Measurements from ENCODE around the gene HDHD3. TPM values are rescaled to one million over a fixed set of nuclear protein-coding genes. Genes with fewer than 3 reads are reported as not detected.

Gene HDHD3
- total RNA-seq, 4 donors from 2014 or later = 56.1 to 258 (median 237) TPM

- no peaks in the 10 kb centered on the region for H3K36me3 ChIP-seq
- peaks cover 0 to 23% (median 7%) of the 10 kb centered on the region in 4 donors for H3K4me1 ChIP-seq
- H3K4me3 ChIP-seq = peak overlapping the region in 3 of 4 donors; percentile 63 to 90 (median 83)
- H3K9me3 ChIP-seq = no peaks in the 10 kb centered on the region
- H3K27ac ChIP-seq = no peak overlapping the region
- no peaks in the 10 kb centered on the region for H3K27me3 ChIP-seq
- DNase-seq = no peak
- TF ChIP-seq CTCF (IDR thresholded peaks at IDR 0.05) (no peak), POLR2A (IDR thresholded peaks at IDR 0.05) (no peak)
Observed at GRCh38 chr9:113349066-113349444, 27.7 kb downstream of the HDHD3 start.

GRCh38 chr9:113348437-113348836 is 28.3 kb downstream of the HDHD3 start:
- DNase-seq = no peak
- no peaks in the 10 kb centered on the region for H3K27me3 ChIP-seq
- H3K36me3 ChIP-seq = no peaks in the 10 kb centered on the region
- TF ChIP-seq CTCF (IDR thresholded peaks at IDR 0.05) (no peak), POLR2A (IDR thresholded peaks at IDR 0.05) (no peak)
- H3K9me3 ChIP-seq = no peaks in the 10 kb centered on the region
- no peak overlapping the region for H3K4me3 ChIP-seq
- peaks cover 0 to 23% (median 7%) of the 10 kb centered on the region in 4 donors for H3K4me1 ChIP-seq
- H3K27ac ChIP-seq = peak overlapping the region in 1 of 4 donors; percentile 65

GRCh38 chr9:113345671-113346070 is 31.1 kb downstream of the HDHD3 start:
- Histone ChIP-seq H3K4me1 (peaks cover 0 to 27% (median 5%) of the 10 kb centered on the region in 4 donors), H3K27me3 (no peaks in the 10 kb centered on the region), H3K9me3 (no peaks in the 10 kb centered on the region), H3K27ac (peak overlapping the region in 1 of 4 donors; percentile 53), H3K4me3 (no peak overlapping the region), H3K36me3 (no peaks in the 10 kb centered on the region)
- DNase-seq = no peak
- TF ChIP-seq CTCF (IDR thresholded peaks at IDR 0.05) (no peak), POLR2A (IDR thresholded peaks at IDR 0.05) (no peak)

GRCh38 chr9:113345190-113345589 is 31.6 kb downstream of the HDHD3 start:
- no peak for TF ChIP-seq POLR2A (IDR thresholded peaks at IDR 0.05)
- TF ChIP-seq CTCF (IDR thresholded peaks at IDR 0.05) = peak in 1 of 6 experiments; percentile 6
- peak overlapping the region in 1 of 4 donors; percentile 53 for H3K27ac ChIP-seq
- no peak overlapping the region for H3K4me3 ChIP-seq
- H3K9me3 ChIP-seq = no peaks in the 10 kb centered on the region
- no peaks in the 10 kb centered on the region for H3K27me3 ChIP-seq
- no peak for DNase-seq
- no peaks in the 10 kb centered on the region for H3K36me3 ChIP-seq
- H3K4me1 ChIP-seq = peaks cover 0 to 24% (median 3%) of the 10 kb centered on the region in 4 donors

- TF ChIP-seq CTCF (IDR thresholded peaks at IDR 0.05) = no peak
- H3K4me1 ChIP-seq = peaks cover 0 to 14% (median 2%) of the 10 kb centered on the region in 4 donors
- peak in 2 of 3 donors; percentile 26 to 76 for DNase-seq
Observed at GRCh38 chr9:113343732-113344231, 33.0 kb downstream of the HDHD3 start.

More at GRCh38 chr9:113343732-113344231, 33.0 kb downstream of the HDHD3 start:
- Histone ChIP-seq H3K36me3 (no peaks in the 10 kb centered on the region), H3K27ac (peak overlapping the region in 3 of 4 donors; percentile 4 to 64 (median 27)), H3K27me3 (no peaks in the 10 kb centered on the region), H3K4me3 (no peak overlapping the region), H3K9me3 (no peaks in the 10 kb centered on the region)
